WTC11 (cell line): ENCODE data around the gene TMEM272. TPM values are rescaled to one million over a fixed set of nuclear protein-coding genes. Genes with fewer than 3 reads are reported as not detected.

Experiments used
- ATAC-seq: fragments of 200-7000 bp; cut with Tn5 transposase; 2 replicates; pipeline ENCODE4 v1.10.0; 2021; ENCODE audit warnings: mild to moderate bottlenecking, moderate library complexity
- CTCF ChIA-PET: fragments of 300-600 bp; sonication (Branson Sonifier 250); formaldehyde crosslinking; loops from one replicate; lab custom pipeline; 2021; ENCODE audit warnings: antibody characterized with exemption; lab: Charles Lee
- POLR2A ChIA-PET: fragments of 350-600 bp; sonication (Branson Sonifier 250); formaldehyde crosslinking; loops from one replicate; lab custom pipeline; 2021; ENCODE audit warnings: antibody characterized with exemption; lab: Charles Lee
- DNase-seq: peaks from one replicate; pipeline ENCODE4 v3.0.0; 2021; ENCODE audit warnings: low spot score
- H3K27ac Mint-ChIP-seq: 2 replicates; pipeline ENCODE4 v1.8.0; 2021; ENCODE audit warnings: mixed read lengths
- H3K27me3 Mint-ChIP-seq: 2 replicates; pipeline ENCODE4 v1.8.0; 2021; ENCODE audit warnings: low read depth, mild to moderate bottlenecking, moderate library complexity, mixed read lengths
- H3K36me3 Mint-ChIP-seq: 2 replicates; pipeline ENCODE4 v1.8.0; 2021; ENCODE audit warnings: mixed read lengths
- H3K4me1 Mint-ChIP-seq: 2 replicates; pipeline ENCODE4 v1.8.0; 2022; ENCODE audit warnings: mixed read lengths
- H3K4me3 Mint-ChIP-seq: 2 replicates; pipeline ENCODE4 v1.8.0; 2021; ENCODE audit warnings: mild to moderate bottlenecking, moderate library complexity, mixed read lengths
- H3K9me3 Mint-ChIP-seq: 2 replicates; pipeline ENCODE4 v1.8.0; 2021; ENCODE audit warnings: mixed read lengths
- NR2C2 ChIP-seq: sonication (generic); formaldehyde crosslinking; IDR thresholded peaks from 2 replicates; pipeline ENCODE4 v1.8.0; 2022; ENCODE audit warnings: mild to moderate bottlenecking, missing genetic modification reagents
- RELA ChIP-seq: sonication (generic); formaldehyde crosslinking; IDR thresholded peaks from 2 replicates; pipeline ENCODE4 v1.8.1; 2022; ENCODE audit warnings: missing genetic modification reagents, mild to moderate bottlenecking, borderline replicate concordance
- ZNF423 ChIP-seq: fragments of 250-450 bp; sonication (Bioruptor Pico); IDR thresholded peaks from 2 replicates; pipeline ENCODE4 v2.1.2; 2022; ENCODE audit warnings: mild to moderate bottlenecking, moderate library complexity
- total RNA-seq: library from RNA; stranded (reverse); gene quantifications from 3 replicates; pipeline ENCODE4 v1.2.3, GENCODE V29; 2021
- TF ChIP-seq, protein P1 (sequence below): sonication (generic); formaldehyde crosslinking; IDR thresholded peaks from 2 replicates; pipeline ENCODE4 v1.8.1; 2023; ENCODE audit warnings: mild to moderate bottlenecking, missing genetic modification reagents, borderline replicate concordance
- TF ChIP-seq, protein P2 (sequence below): sonication (generic); formaldehyde crosslinking; IDR thresholded peaks from 2 replicates; pipeline ENCODE4 v1.8.1; 2022; ENCODE audit warnings: missing genetic modification reagents, borderline replicate concordance
- TF ChIP-seq, protein P3 (sequence below): fragments of 250-450 bp; sonication (Bioruptor Pico); IDR thresholded peaks from 2 replicates; pipeline ENCODE4 v1.9.0; 2021; ENCODE audit warnings: mild to moderate bottlenecking
- TF ChIP-seq, protein P4 (sequence below): fragments of 250-450 bp; sonication (Bioruptor Pico); IDR thresholded peaks from 2 replicates; pipeline ENCODE4 v1.9.0; 2021; ENCODE audit warnings: moderate library complexity, mild to moderate bottlenecking, inconsistent platforms, borderline replicate concordance
- TF ChIP-seq, protein P5 (sequence below): sonication (generic); formaldehyde crosslinking; IDR thresholded peaks from 2 replicates; pipeline ENCODE4 v1.8.1; 2022; ENCODE audit warnings: low read depth, missing genetic modification reagents, borderline replicate concordance
- TF ChIP-seq, protein P6 (sequence below): sonication (generic); formaldehyde crosslinking; IDR thresholded peaks from 2 replicates; pipeline ENCODE4 v1.8.0; 2023; ENCODE audit warnings: missing genetic modification reagents
- TF ChIP-seq, protein P7 (sequence below): sonication (generic); formaldehyde crosslinking; IDR thresholded peaks from 2 replicates; pipeline ENCODE4 v1.8.0; 2023; ENCODE audit warnings: missing genetic modification reagents, mild to moderate bottlenecking, borderline replicate concordance
- TF ChIP-seq, protein P8 (sequence below): sonication (generic); formaldehyde crosslinking; IDR thresholded peaks from 2 replicates; pipeline ENCODE4 v1.8.1; 2022; ENCODE audit warnings: mild to moderate bottlenecking, moderate library complexity, missing genetic modification reagents

TMEM272 gene
- total RNA-seq, 1 experiment from 2014 or later: not detected

DNA sequence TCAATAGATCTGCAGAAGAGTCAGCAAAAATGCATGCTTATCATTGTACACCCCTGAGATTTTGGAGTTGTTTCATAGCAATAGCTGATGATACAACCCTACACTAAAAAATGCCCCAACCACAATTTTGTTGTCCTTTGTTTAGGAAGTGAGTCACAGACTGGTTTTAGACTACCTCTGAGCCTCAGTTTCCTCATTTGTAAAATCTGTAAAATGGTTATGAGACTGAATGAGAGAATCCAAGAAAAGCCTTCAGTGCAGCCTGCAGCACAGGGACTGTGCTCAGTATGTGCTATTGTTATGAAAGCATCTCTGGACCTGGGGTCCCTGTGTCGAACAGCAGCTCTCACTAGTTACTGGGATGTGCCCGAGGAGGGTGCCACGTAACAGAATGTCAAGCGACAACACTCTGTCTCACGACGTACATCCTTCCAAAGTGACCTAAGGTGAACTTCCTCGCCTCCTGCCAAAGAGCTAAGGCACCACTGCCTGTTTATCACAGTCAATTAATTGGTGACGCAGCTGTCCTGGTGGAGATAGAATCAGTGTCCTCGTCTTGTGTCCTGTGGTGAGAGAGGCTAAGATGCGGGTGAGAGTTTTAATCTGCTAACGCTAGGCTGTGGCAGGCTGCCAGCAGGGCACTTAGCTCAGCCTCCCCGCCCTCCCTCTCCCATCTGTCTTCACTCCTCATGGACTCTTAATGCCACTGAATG, 59.1 kb downstream of the TMEM272 start (continued):
- TF ChIP-seq, protein P1, sequence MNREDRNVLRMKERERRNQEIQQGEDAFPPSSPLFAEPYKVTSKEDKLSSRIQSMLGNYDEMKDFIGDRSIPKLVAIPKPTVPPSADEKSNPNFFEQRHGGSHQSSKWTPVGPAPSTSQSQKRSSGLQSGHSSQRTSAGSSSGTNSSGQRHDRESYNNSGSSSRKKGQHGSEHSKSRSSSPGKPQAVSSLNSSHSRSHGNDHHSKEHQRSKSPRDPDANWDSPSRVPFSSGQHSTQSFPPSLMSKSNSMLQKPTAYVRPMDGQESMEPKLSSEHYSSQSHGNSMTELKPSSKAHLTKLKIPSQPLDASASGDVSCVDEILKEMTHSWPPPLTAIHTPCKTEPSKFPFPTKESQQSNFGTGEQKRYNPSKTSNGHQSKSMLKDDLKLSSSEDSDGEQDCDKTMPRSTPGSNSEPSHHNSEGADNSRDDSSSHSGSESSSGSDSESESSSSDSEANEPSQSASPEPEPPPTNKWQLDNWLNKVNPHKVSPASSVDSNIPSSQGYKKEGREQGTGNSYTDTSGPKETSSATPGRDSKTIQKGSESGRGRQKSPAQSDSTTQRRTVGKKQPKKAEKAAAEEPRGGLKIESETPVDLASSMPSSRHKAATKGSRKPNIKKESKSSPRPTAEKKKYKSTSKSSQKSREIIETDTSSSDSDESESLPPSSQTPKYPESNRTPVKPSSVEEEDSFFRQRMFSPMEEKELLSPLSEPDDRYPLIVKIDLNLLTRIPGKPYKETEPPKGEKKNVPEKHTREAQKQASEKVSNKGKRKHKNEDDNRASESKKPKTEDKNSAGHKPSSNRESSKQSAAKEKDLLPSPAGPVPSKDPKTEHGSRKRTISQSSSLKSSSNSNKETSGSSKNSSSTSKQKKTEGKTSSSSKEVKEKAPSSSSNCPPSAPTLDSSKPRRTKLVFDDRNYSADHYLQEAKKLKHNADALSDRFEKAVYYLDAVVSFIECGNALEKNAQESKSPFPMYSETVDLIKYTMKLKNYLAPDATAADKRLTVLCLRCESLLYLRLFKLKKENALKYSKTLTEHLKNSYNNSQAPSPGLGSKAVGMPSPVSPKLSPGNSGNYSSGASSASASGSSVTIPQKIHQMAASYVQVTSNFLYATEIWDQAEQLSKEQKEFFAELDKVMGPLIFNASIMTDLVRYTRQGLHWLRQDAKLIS (CRISPR knock-in tag): no peak

DNA sequence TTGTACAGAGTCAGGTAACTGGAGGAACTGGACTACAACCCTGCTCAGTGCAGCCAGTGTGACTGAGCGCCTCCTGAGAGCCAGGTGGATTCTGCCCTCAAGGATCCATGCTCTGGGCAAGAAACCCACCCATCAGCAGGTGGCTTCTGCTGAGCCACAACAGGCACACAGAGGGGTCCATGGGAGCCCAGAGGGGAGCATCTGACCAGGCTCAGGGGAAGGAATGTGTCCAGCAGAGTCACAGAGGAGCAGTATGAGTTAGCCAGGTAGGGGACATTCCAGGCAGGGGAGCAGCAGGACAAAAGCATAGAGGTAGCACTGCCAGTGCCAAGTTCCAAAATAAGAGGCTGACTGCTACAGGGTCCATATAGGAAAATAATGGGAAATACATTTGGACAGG, 60.9 kb downstream of the TMEM272 start:
- TF ChIP-seq, protein P2, sequence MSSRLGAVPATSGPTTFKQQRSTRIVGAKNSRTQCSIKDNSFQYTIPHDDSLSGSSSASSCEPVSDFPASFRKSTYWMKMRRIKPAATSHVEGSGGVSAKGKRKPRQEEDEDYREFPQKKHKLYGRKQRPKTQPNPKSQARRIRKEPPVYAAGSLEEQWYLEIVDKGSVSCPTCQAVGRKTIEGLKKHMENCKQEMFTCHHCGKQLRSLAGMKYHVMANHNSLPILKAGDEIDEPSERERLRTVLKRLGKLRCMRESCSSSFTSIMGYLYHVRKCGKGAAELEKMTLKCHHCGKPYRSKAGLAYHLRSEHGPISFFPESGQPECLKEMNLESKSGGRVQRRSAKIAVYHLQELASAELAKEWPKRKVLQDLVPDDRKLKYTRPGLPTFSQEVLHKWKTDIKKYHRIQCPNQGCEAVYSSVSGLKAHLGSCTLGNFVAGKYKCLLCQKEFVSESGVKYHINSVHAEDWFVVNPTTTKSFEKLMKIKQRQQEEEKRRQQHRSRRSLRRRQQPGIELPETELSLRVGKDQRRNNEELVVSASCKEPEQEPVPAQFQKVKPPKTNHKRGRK: no peak
- TF ChIP-seq ZNF423 (CRISPR knock-in tag): peak; percentile 69
- Mint-ChIP-seq H3K4me3 (no peak overlapping the region), H3K36me3 (no peaks in the 10 kb centered on the region), H3K27ac (no peak overlapping the region), H3K9me3 (no peaks in the 10 kb centered on the region; the same call in 1 of the 2 replicates), H3K27me3 (no peaks in the 10 kb centered on the region), H3K4me1 (peaks cover 10% of the 10 kb centered on the region)
- DNase-seq (no peak), ATAC-seq (no peak)
- ChIA-PET POLR2A (no interaction called here), CTCF (no interaction called here)

DNA sequence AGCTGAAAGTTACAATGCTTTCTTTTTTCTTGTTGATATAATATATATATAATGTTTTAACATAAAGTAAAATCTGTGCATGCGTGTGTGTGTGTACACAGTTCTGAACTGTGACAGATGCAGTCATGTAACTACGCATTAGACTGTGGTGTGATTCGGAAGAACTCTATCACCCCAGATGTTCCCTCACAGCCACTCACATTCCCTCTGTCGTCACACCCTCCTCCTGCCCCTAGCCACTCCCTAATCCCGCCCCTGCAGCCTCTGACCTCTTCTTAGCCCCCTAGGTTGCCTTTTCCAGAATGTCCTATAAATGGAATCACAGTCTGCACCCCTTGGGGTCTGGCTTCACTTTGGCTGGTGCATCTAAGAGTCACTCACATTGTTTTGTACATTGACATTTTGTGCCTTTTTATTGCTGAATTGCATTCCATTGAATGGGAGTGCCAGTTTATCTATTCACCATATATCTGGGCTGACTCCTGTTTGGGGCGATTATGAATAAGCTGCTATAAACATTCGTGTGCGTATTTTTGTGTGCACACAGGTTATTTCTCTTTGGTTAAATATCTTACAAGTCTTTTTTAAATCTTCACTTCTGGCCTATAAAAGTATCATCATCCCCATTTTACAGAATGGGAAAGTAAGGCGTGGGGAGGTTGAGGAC, 61.4 kb downstream of the TMEM272 start:
- ChIA-PET POLR2A (no interaction called here), CTCF (interaction anchor here (1.0 to 4.4 kb wide), 3 partner anchors 12 to 658 kb away, joined by 5 to 26 read pairs (median 5); no protein-coding TSS in a partner anchor)
- Mint-ChIP-seq H3K27me3 (no peaks in the 10 kb centered on the region), H3K9me3 (no peaks in the 10 kb centered on the region; the same call in 1 of the 2 replicates), H3K4me1 (peaks cover 10% of the 10 kb centered on the region), H3K36me3 (no peaks in the 10 kb centered on the region), H3K4me3 (no peak overlapping the region), H3K27ac (no peak overlapping the region)
- no peak for DNase-seq
- ATAC-seq: peak; percentile 49; the same call in 1 of the 2 replicates
- TF ChIP-seq NR2C2 (CRISPR knock-in tag) (no peak), RELA (no peak)
- TF ChIP-seq, protein P3, sequence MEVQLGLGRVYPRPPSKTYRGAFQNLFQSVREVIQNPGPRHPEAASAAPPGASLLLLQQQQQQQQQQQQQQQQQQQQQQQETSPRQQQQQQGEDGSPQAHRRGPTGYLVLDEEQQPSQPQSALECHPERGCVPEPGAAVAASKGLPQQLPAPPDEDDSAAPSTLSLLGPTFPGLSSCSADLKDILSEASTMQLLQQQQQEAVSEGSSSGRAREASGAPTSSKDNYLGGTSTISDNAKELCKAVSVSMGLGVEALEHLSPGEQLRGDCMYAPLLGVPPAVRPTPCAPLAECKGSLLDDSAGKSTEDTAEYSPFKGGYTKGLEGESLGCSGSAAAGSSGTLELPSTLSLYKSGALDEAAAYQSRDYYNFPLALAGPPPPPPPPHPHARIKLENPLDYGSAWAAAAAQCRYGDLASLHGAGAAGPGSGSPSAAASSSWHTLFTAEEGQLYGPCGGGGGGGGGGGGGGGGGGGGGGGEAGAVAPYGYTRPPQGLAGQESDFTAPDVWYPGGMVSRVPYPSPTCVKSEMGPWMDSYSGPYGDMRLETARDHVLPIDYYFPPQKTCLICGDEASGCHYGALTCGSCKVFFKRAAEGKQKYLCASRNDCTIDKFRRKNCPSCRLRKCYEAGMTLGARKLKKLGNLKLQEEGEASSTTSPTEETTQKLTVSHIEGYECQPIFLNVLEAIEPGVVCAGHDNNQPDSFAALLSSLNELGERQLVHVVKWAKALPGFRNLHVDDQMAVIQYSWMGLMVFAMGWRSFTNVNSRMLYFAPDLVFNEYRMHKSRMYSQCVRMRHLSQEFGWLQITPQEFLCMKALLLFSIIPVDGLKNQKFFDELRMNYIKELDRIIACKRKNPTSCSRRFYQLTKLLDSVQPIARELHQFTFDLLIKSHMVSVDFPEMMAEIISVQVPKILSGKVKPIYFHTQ (CRISPR knock-in tag): no peak
- TF ChIP-seq, protein P4, sequence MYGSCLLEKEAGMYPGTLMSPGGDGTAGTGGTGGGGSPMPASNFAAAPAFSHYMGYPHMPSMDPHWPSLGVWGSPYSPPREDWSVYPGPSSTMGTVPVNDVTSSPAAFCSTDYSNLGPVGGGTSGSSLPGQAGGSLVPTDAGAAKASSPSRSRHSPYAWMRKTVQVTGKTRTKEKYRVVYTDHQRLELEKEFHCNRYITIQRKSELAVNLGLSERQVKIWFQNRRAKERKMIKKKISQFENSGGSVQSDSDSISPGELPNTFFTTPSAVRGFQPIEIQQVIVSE (CRISPR knock-in tag): no peak
- TF ChIP-seq, protein P5, sequence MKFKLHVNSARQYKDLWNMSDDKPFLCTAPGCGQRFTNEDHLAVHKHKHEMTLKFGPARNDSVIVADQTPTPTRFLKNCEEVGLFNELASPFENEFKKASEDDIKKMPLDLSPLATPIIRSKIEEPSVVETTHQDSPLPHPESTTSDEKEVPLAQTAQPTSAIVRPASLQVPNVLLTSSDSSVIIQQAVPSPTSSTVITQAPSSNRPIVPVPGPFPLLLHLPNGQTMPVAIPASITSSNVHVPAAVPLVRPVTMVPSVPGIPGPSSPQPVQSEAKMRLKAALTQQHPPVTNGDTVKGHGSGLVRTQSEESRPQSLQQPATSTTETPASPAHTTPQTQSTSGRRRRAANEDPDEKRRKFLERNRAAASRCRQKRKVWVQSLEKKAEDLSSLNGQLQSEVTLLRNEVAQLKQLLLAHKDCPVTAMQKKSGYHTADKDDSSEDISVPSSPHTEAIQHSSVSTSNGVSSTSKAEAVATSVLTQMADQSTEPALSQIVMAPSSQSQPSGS (CRISPR knock-in tag): no peak
- TF ChIP-seq, protein P6, sequence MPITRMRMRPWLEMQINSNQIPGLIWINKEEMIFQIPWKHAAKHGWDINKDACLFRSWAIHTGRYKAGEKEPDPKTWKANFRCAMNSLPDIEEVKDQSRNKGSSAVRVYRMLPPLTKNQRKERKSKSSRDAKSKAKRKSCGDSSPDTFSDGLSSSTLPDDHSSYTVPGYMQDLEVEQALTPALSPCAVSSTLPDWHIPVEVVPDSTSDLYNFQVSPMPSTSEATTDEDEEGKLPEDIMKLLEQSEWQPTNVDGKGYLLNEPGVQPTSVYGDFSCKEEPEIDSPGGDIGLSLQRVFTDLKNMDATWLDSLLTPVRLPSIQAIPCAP (CRISPR knock-in tag): no peak
- TF ChIP-seq, protein P7, sequence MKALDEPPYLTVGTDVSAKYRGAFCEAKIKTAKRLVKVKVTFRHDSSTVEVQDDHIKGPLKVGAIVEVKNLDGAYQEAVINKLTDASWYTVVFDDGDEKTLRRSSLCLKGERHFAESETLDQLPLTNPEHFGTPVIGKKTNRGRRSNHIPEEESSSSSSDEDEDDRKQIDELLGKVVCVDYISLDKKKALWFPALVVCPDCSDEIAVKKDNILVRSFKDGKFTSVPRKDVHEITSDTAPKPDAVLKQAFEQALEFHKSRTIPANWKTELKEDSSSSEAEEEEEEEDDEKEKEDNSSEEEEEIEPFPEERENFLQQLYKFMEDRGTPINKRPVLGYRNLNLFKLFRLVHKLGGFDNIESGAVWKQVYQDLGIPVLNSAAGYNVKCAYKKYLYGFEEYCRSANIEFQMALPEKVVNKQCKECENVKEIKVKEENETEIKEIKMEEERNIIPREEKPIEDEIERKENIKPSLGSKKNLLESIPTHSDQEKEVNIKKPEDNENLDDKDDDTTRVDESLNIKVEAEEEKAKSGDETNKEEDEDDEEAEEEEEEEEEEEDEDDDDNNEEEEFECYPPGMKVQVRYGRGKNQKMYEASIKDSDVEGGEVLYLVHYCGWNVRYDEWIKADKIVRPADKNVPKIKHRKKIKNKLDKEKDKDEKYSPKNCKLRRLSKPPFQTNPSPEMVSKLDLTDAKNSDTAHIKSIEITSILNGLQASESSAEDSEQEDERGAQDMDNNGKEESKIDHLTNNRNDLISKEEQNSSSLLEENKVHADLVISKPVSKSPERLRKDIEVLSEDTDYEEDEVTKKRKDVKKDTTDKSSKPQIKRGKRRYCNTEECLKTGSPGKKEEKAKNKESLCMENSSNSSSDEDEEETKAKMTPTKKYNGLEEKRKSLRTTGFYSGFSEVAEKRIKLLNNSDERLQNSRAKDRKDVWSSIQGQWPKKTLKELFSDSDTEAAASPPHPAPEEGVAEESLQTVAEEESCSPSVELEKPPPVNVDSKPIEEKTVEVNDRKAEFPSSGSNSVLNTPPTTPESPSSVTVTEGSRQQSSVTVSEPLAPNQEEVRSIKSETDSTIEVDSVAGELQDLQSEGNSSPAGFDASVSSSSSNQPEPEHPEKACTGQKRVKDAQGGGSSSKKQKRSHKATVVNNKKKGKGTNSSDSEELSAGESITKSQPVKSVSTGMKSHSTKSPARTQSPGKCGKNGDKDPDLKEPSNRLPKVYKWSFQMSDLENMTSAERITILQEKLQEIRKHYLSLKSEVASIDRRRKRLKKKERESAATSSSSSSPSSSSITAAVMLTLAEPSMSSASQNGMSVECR (CRISPR knock-in tag): no peak
- TF ChIP-seq, protein P8, sequence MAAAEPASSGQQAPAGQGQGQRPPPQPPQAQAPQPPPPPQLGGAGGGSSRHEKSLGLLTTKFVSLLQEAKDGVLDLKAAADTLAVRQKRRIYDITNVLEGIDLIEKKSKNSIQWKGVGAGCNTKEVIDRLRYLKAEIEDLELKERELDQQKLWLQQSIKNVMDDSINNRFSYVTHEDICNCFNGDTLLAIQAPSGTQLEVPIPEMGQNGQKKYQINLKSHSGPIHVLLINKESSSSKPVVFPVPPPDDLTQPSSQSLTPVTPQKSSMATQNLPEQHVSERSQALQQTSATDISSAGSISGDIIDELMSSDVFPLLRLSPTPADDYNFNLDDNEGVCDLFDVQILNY (CRISPR knock-in tag): no peak
